IMR-90 (cell line): ENCODE data around the gene BRD4. TPM values are rescaled to one million over a fixed set of nuclear protein-coding genes. Genes with fewer than 3 reads are reported as not detected.

Experiments used
- ATAC-seq: fragments of 200-7000 bp; cut with Tn5 transposase; 2 replicates; pipeline ENCODE4 v1.9.1; 2020; ENCODE audit warnings: low read depth, mild to moderate bottlenecking, moderate library complexity
- BruUV-seq: library from RNA; stranded (reverse); fragments of 400-500 nt; replicated peaks from 2 replicates; lab custom pipeline; 2021; lab: Mats Ljungman, UMichigan
- CTCF ChIA-PET: fragments of 300-600 bp; formaldehyde crosslinking; extraction: SDS; loops from one replicate; lab custom pipeline; 2021; ENCODE audit warnings: antibody characterized with exemption; lab: Yijun Ruan, JAX
- POLR2A ChIA-PET: fragments of 300-600 bp; sonication (Branson Sonifier 250); formaldehyde crosslinking; loops from one replicate; lab custom pipeline; 2022; ENCODE audit warnings: antibody characterized with exemption; ENCODE audit not compliant: unreplicated experiment; lab: Charles Lee
- DNase-seq: peaks from one replicate; pipeline ENCODE4 v3.0.0; 2013
- H2AFZ ChIP-seq: replicated peaks from 2 replicates; pipeline ENCODE3; 2013; ENCODE audit warnings: low read length, mild to moderate bottlenecking; ENCODE audit not compliant: poor library complexity
- H2AK5ac ChIP-seq: 2 replicates; pipeline ENCODE4 v1.6.1; 2013; ENCODE audit warnings: low read depth, low read length, inconsistent platforms
- H2AK9ac ChIP-seq: replicated peaks from 2 replicates; pipeline ENCODE3; 2013; ENCODE audit warnings: mild to moderate bottlenecking, low read depth, low read length, moderate library complexity; ENCODE audit not compliant: poor library complexity
- H2BK120ac ChIP-seq: 2 replicates; pipeline ENCODE4 v1.6.1; 2013; ENCODE audit warnings: low read depth, low read length, inconsistent platforms
- H2BK15ac ChIP-seq: 3 replicates; pipeline ENCODE4 v1.6.1; 2013; ENCODE audit warnings: low read depth, low read length, inconsistent platforms
- H2BK20ac ChIP-seq: 2 replicates; pipeline ENCODE4 v1.6.1; 2013; ENCODE audit warnings: low read depth, mild to moderate bottlenecking, inconsistent platforms, low read length, moderate library complexity
- H2BK5ac ChIP-seq: 2 replicates; pipeline ENCODE4 v1.6.1; 2013; ENCODE audit warnings: mild to moderate bottlenecking, low read depth, low read length, inconsistent platforms; ENCODE audit not compliant: poor library complexity, severe bottlenecking
- H3K14ac ChIP-seq: replicated peaks from 2 replicates; pipeline ENCODE4 v1.6.1; 2013; ENCODE audit warnings: low read depth, low read length, inconsistent platforms
- H3K18ac ChIP-seq: 2 replicates; pipeline ENCODE4 v1.6.1; 2013; ENCODE audit warnings: low read depth, low read length, control low read depth
- H3K23ac ChIP-seq: 2 replicates; pipeline ENCODE4 v1.6.1; 2013; ENCODE audit warnings: low read depth, low read length, inconsistent platforms
- H3K27ac ChIP-seq: 2 replicates; pipeline ENCODE4 v1.5.1; 2013; ENCODE audit warnings: mild to moderate bottlenecking, control low read depth, low read length; ENCODE audit not compliant: insufficient read depth
- H3K27me3 ChIP-seq: 2 replicates; pipeline ENCODE4 v1.6.1; 2013; ENCODE audit warnings: low read length; ENCODE audit not compliant: control insufficient read depth, insufficient read depth
- H3K36me3 ChIP-seq: 2 replicates; pipeline ENCODE4 v1.6.1; 2013; ENCODE audit warnings: low read length, mixed read lengths; ENCODE audit not compliant: control insufficient read depth, insufficient read depth
- H3K4ac ChIP-seq: 2 replicates; pipeline ENCODE4 v1.6.1; 2013; ENCODE audit warnings: low read depth, low read length, inconsistent platforms
- H3K4me1 ChIP-seq: 2 replicates; pipeline ENCODE4 v1.6.1; 2013; ENCODE audit warnings: low read length, mixed read lengths; ENCODE audit not compliant: control insufficient read depth, insufficient read depth
- H3K4me2 ChIP-seq: 2 replicates; pipeline ENCODE4 v1.6.1; 2013; ENCODE audit warnings: low read depth, mild to moderate bottlenecking, control low read depth, low read length, moderate library complexity
- H3K4me3 ChIP-seq: 2 replicates; pipeline ENCODE4 v1.5.1; 2013; ENCODE audit warnings: low read depth, mild to moderate bottlenecking, control low read depth, low read length, moderate library complexity; ENCODE audit not compliant: insufficient read depth
- H3K56ac ChIP-seq: 2 replicates; pipeline ENCODE4 v1.6.1; 2013; ENCODE audit warnings: low read length, inconsistent platforms; ENCODE audit not compliant: insufficient read depth; ENCODE audit errors: extremely low read depth
- H3K79me1 ChIP-seq, 2 experiments: 2 replicates each; pipeline ENCODE4 v1.6.1; 2013; ENCODE audit warnings: low read length in 2 of 2, inconsistent platforms in 1 of 2, low read depth in 1 of 2
- H3K9ac ChIP-seq: 2 replicates; pipeline ENCODE4 v1.6.1; 2013; ENCODE audit warnings: low read depth, low read length, control low read depth
- H3K9me1 ChIP-seq: 2 replicates; pipeline ENCODE4 v1.6.1; 2013; ENCODE audit warnings: low read length, inconsistent platforms; ENCODE audit not compliant: insufficient read depth
- H3K9me3 ChIP-seq: 2 replicates; pipeline ENCODE4 v1.6.1; 2013; ENCODE audit warnings: low read length; ENCODE audit not compliant: control insufficient read depth, insufficient read depth
- H4K20me1 ChIP-seq: 2 replicates; pipeline ENCODE4 v1.6.1; 2013; ENCODE audit warnings: low read length, inconsistent platforms; ENCODE audit not compliant: insufficient read depth
- H4K5ac ChIP-seq: 2 replicates; pipeline ENCODE4 v1.6.1; 2013; ENCODE audit warnings: mild to moderate bottlenecking, low read depth, low read length, control low read depth
- H4K8ac ChIP-seq, 2 experiments: 2 replicates each; pipeline ENCODE4 v1.6.1; 2013; ENCODE audit warnings: low read depth in 2 of 2, low read length in 2 of 2, control low read depth in 1 of 2, inconsistent platforms in 1 of 2
- H4K91ac ChIP-seq: 2 replicates; pipeline ENCODE4 v1.6.1; 2013; ENCODE audit warnings: low read depth, low read length, inconsistent platforms; ENCODE audit not compliant: insufficient read depth
- BHLHE40 ChIP-seq: fragments of 150-350 bp; IDR thresholded peaks from 2 replicates; pipeline ENCODE4 v1.6.1; 2016; ENCODE audit warnings: mild to moderate bottlenecking, low read depth, low read length
- WGBS, 2 experiments: methylation state at CpG; one replicate each; pipeline versions ENCODE4 v1.1.5 to v1.1.7; 2013; ENCODE audit warnings: missing lambda C conversion rate in 2 of 2; ENCODE audit not compliant: insufficient read length in 1 of 2; ENCODE audit errors: extremely low coverage in 2 of 2; 5-methylcytosine and 5-hydroxymethylcytosine counted together
- dilution Hi-C: fragments of 300-500 bp; cut with HindIII; formaldehyde crosslinking; loops from one replicate; pipeline ENCODE4 v1.14.3; 2018; ENCODE audit warnings: low sequenced_read_pairs; ENCODE audit not compliant: unreplicated experiment
- in situ Hi-C: fragments of 300-500 bp; cut with MboI; formaldehyde crosslinking; loops from 3 replicates; pipeline ENCODE4 v1.14.3; 2019; ENCODE audit warnings: low sequenced_read_pairs, inconsistent platforms, mixed read lengths
- intact Hi-C: fragments of 100-400 bp; cut with micrococcal nuclease; formaldehyde crosslinking; loops from 2 replicates; pipeline ENCODE4 v1.10.0; 2022
- polyA plus RNA-seq, 3 experiments: library from polyadenylated mRNA; depleted of rRNA; stranded (reverse); fragments of >200 nt; gene quantifications; 2 replicates each; pipeline ENCODE4 v1.2.3, GENCODE V29; 2012; ENCODE audit warnings: low replicate concordance in 1 of 3
- total RNA-seq: library from RNA; depleted of rRNA; stranded (reverse); fragments of >200 nt; gene quantifications from 2 replicates; pipeline ENCODE4 v1.2.3, GENCODE V29; 2012

BRD4 gene
- total and polyA plus RNA-seq, 2 of the 4 experiments (the other 2 are of a cell fraction) = 7.0 to 21.1 TPM

- CTCF ChIA-PET = no interaction called here
These were observed 106.6 kb downstream of the BRD4 start for GRCh38 chr19:15225760-15226159.

More at GRCh38 chr19:15225760-15226159, 106.6 kb downstream of the BRD4 start:
- Histone ChIP-seq H3K79me1 (peaks cover 0 to 8% of the 10 kb centered on the region in 2 experiments; a peak in 1 of 4 replicates), H3K14ac (no peak overlapping the region), H3K36me3 (no peaks in the 10 kb centered on the region), H4K5ac (no peak overlapping the region), H2AK9ac (no peak overlapping the region), H3K9me3 (no peaks in the 10 kb centered on the region), H3K23ac (no peak overlapping the region), H2BK20ac (no peak overlapping the region), H2BK120ac (no peak overlapping the region), H3K9ac (no peak overlapping the region), H2BK5ac (no peak overlapping the region), H4K91ac (no peak overlapping the region), H2AK5ac (no peak overlapping the region), H2BK15ac (no peak overlapping the region), H3K27ac (no peak overlapping the region), H3K56ac (no peak overlapping the region), H3K4me3 (no peak overlapping the region), H3K27me3 (no peaks in the 10 kb centered on the region), H3K18ac (no peak overlapping the region), H4K20me1 (no peaks in the 10 kb centered on the region), H3K4me1 (peaks cover 8% of the 10 kb centered on the region), H4K8ac (no peak overlapping the region), H3K4me2 (no peak overlapping the region), H2AFZ (no peak overlapping the region), H3K9me1 (peaks cover 4% of the 10 kb centered on the region; the same call in 1 of the 2 replicates), H3K4ac (no peak overlapping the region)
- in situ Hi-C loops (no loop called here), intact Hi-C loops (no loop called here), dilution Hi-C loops (no loop called here)
- WGBS, 2 experiments = no CpG with 5 or more reads among the region's 7 CpGs
- DNase-seq (no peak), ATAC-seq (no peak)
- TF ChIP-seq BHLHE40 = no peak
- no TSS peak for BruUV-seq
- POLR2A ChIA-PET = interaction anchor here (0.6 kb wide), 1 partner anchor 38 kb away, joined by 12 read pairs; no protein-coding TSS in a partner anchor
